Right forelimb (tissue), 1 donor: ENCODE results near the gene RTP5.
"Not testable (repeated sequence)": the region's sequence is repeated elsewhere in the genome, so short reads cannot be mapped to it uniquely, and the experiment has no call there.

Experiments used
- DNase-seq: peaks from one replicate; pipeline ENCODE4 v3.0.0-alpha.2; 2018

RTP5 gene

GRCh38 chr2:241869087-241869961 is at the start of gene RTP5:
RTP5 (plus strand) TSS chr2:241869729; CDS start chr2:241869757, 28 bp downstream.
- no peak for DNase-seq

- DNase-seq = not testable (repeated sequence)
Observed at GRCh38 chr2:241819947-241820624, 49.4 kb upstream of the RTP5 start.

DNA sequence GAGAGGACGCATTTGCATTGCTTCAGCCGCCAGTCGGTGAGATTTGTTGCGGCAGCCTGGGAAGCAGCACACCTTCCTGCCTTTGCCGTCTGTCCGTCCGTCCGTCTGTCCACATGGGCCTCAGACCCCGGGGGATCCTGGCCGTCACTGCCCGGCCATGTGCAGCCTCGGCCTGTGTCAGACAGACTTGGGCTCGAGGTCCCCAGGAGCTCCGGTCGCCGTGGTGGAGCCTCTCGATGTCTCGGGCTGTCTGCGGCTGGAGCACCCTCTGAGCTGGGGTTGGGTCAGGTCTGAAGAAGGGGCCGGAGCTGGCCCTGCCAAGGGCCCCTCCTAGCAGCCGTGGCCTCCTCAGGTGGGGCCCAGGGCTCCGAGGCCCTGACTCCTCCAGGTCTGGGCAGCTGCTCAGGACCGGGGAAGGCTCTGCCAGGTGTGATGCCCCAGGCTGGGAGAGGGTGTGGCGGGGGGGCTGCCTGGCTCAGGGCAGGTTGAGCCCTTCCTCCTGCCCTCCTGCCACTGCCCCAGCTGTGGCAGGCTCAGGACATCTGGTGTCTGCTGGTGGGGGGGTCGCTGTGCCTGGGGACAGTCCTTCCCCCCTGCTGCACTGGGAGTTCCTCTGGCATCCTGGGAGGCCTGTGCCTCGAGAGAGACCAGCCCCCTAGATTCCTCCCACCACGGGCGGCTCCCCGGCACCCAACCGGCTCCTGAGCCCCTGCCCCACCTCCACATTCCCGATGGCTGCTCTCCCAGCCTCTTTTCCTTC is 48.7 kb upstream of the RTP5 start:
- no peak for DNase-seq

GRCh38 chr2:241821460-241822263 is 47.9 kb upstream of the RTP5 start:
- no peak for DNase-seq

DNA sequence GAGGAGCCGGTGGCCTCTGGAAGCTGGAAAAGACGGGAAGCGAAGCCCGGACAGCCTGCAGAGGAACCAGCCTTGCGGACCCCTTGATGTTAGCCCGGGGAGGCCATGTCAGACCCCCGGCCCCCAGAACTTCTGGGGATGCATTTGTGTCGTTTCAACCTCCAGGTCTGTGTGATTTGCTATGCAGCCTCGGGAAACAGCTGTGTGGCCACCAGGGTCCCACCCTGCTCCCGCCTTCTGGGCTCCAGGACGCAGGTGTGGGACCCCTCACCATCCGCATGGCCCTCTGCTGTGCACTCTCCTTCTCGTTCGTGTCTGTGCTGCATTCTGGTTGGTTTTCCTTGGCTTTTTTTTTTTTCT is 47.3 kb upstream of the RTP5 start:
- DNase-seq = no peak

DNA sequence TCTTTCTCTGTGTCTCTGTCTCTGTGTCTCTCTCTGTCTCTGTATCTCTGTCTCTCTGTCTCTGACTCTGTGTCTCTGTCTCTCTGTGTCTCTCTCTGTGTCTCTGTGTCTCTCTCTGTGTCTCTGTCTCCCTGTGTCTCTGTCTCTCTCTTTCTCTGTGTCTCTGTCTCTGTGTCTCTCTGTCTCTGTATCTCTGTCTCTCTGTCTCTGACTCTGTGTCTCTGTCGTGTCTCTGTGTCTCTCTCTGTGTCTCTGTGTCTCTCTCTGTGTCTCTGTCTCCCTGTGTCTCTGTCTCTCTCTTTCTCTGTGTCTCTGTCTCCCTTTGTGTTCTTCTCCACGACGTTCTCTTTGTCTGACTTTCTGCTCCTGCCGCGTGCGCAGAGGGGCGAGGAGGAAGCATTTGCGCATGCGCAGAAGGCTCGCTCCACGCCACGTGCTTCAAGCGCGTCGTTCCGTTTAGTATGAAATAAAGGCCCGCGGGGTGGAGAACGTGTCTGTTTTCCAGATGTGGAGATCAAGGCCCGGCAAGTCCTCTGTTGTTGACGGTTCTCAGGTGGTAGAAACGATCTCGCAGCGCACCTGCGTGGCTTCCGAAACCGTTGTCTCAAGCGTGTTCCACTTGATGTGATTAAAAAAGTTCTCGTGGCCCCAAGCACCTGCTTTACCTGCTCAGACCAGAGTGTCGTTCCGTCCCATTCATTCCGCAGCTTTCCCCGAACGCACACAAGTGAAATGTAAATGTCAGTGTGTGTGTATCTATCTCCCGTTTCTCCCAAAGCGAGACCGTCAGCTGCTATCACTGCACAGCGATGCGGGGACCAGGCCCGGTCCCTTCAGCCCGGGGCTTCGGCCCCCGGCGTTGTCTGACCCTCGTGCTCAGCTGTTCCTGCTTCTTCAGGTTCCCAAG is 45.7 kb upstream of the RTP5 start:
- DNase-seq = not testable (repeated sequence)

DNA sequence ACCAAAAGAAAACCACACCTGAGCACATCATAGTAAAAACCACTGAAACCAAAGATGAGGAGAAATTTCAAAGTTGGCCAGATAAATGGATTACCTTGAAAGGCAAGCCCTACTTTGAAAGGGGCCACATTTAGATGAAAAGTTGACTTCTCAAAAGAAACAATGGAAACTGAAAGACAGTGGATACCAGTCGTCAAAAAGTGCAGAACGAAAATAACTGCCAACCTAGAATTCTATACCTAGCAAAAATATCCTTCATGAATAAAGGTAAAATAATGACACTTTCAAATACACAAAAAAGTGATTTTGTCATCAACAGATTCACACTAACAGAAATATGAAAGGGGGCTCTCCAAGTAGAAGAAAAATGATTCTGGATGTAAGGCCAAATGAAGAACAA is 42.1 kb upstream of the RTP5 start:
- no peak for DNase-seq

GRCh38 chr2:241833101-241833663 is 36.3 kb upstream of the RTP5 start:
- no peak for DNase-seq

DNA sequence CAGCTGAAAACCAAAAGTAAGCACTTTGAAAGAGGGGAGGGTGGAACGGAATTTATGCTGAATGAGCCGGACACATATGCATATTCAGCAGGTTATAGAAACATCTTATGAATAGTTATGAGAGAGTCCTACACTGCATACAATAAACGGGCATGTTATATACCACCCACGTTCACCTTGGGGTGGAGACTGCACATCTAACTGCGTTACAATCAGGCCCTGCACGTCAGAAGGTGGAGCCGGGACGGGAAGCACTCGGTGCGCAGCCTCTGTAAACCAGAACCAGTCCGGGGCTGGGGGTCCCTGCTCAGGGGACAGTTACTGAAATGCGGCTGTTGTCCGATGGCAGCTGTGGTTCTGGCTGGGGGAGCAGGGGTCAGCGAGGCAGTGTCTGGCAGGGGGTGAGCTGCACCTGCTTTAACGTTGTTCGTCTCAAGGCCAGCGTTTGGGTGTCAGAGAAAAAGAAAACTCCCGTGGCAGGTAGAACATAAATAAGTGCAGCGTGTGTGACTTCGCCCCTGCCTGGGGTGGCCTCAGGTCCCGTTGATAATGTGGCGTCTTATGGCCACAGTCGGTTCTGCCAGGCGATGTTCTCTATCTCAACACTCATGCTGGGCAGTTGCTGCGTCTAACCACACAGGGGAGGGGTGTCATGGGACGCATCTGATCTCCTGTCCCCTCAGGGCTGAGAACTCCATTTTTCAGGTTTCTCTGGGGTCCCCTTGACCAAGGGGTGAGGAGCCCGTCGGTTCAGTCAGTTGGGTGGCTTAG is 35.6 kb upstream of the RTP5 start:
- not testable (repeated sequence) for DNase-seq

DNA sequence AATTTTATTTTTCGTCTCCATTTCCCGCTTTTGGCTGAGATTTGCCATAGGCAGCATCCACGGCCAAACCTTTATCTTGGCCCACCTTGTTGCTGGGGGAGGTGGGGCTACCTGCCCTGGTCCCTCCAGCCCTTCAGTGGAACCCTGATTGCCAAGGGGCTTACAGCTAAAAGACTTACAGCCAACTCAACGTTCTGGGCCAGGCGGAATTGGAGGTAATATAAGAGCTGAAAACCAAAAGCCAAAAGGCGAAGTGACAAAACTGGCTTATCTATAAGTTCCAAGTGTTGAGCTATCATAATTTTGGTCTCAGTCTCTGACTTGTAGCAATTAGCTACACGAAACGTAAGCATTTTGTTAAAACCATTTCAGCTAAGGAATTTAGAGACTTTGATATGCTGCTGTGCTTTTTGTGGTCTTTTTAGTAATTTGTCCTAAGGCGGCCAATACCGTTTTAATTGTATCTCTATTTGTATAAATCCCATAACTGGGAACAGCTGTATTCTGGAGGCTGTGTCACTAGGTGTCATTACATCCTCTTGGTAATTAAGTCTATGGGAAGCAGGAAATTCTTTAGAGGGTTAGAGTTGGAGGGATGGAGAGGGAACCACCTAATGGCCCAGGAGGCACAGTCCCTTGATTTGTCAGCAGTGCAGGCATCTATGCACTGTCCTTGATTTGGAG is 34.9 kb upstream of the RTP5 start:
- no peak for DNase-seq

GRCh38 chr2:241835611-241836010 is 33.9 kb upstream of the RTP5 start:
- no peak for DNase-seq

- no peak for DNase-seq
Observed at GRCh38 chr2:241836292-241836691, 33.2 kb upstream of the RTP5 start.

DNA sequence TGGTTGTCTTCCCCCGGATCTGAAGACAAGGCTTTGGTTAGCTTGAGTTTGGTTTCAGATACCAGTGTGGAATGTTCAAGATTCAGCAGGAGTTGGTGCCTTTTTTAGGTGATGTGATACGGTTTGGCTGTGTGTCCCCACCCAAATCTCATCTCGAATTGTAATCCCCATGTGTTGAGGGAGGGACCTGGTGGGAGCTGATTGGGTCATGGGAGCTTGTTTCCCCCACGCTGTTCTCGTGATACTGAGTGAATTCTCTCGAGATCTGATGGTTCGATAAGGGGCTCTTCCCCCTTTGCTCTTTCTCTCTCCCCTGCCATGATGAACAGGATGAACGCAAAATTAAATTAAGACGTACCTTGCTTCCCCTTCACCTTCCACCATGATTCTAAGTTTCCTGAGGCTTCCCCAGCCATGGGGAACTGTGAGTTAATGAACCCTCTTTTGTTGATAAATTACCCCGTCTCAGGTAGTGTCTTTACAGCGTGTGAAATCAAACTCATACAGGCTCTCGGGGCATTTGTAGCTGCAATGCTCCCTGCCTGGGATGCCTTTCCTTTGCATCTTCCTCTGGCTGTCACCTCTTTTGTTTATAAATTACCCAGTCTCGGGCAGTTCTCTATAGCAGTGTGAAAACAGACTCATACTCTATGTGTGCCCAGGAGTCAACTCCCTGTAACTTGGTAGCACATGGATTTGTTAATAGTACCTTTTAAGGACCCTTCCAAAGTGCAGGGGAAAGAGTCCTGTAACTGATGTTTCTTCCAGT is 32.1 kb upstream of the RTP5 start:
- DNase-seq = no peak

- DNase-seq = no peak
Observed at GRCh38 chr2:241841181-241842066, 28.1 kb upstream of the RTP5 start.

GRCh38 chr2:241842067-241842415 is 27.5 kb upstream of the RTP5 start:
- no peak for DNase-seq

DNA sequence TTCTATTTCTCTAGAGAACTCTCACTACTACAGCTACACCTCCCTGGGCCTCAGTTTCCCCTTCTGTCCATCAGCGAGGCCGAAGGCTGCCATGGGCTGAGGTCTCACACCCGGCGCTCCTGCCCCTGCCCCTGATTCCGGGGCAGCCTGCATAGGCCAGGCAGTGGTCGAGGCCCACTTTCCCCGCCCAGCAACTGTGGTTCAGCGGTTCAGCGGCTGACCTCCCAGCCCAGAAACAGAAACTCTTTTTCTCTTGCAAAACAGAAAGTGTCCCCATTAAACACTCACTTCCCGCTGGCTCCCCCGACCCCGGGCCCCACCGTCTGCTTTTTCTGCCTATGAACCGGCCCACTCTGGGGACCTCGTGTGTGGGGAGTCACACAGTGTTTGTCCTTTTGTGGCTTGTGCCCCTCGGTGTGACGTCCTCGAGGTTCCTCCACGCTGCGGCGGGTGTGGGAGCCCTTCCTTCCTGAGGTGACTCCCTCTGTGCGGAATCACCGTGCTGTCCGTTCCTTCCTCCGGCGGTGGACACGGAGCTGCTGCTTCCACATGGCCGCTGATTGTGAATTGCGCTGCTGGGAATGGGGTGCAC is 26.8 kb upstream of the RTP5 start:
- DNase-seq = no peak

GRCh38 chr2:241843321-241844065 is 26.0 kb upstream of the RTP5 start:
- DNase-seq = no peak
